Endothelial cell (in vitro differentiated cells): ENCODE results near the gene C9orf85. TPM values are rescaled to one million over a fixed set of nuclear protein-coding genes. Genes with fewer than 3 reads are reported as not detected.

Experiments
- DNase-seq: peaks from one replicate; pipeline ENCODE4 v3.0.0; 2021; ENCODE audit warnings: low spot score
- H3K27ac Mint-ChIP-seq: one replicate; pipeline ENCODE4 v1.8.0; 2021; ENCODE audit warnings: mixed read lengths, inconsistent platforms; ENCODE audit not compliant: unreplicated experiment
- H3K27me3 Mint-ChIP-seq: one replicate; pipeline ENCODE4 v1.8.0; 2021; ENCODE audit warnings: mild to moderate bottlenecking, moderate library complexity, mixed read lengths, inconsistent platforms; ENCODE audit not compliant: unreplicated experiment
- H3K36me3 Mint-ChIP-seq: one replicate; pipeline ENCODE4 v1.8.0; 2021; ENCODE audit warnings: mild to moderate bottlenecking, low read depth, mixed read lengths, inconsistent platforms; ENCODE audit not compliant: unreplicated experiment
- H3K4me1 Mint-ChIP-seq: one replicate; pipeline ENCODE4 v1.8.0; 2021; ENCODE audit warnings: mild to moderate bottlenecking, mixed read lengths, inconsistent platforms; ENCODE audit not compliant: unreplicated experiment
- H3K4me3 Mint-ChIP-seq: one replicate; pipeline ENCODE4 v1.8.0; 2021; ENCODE audit warnings: mild to moderate bottlenecking, mixed read lengths, inconsistent platforms; ENCODE audit not compliant: unreplicated experiment
- H3K9me3 Mint-ChIP-seq: one replicate; pipeline ENCODE4 v1.8.0; 2021; ENCODE audit warnings: mixed read lengths, inconsistent platforms; ENCODE audit not compliant: unreplicated experiment
- total RNA-seq: library from RNA; stranded (reverse); fragmentation: NEBNext Ultra II Directional; extraction: Animal tissue kit (Norgen Biotek cat#: 25700); gene quantifications from one replicate; pipeline ENCODE4 v1.2.1, GENCODE V29; 2021; ENCODE audit not compliant: unreplicated experiment
- TF ChIP-seq, protein P1 (sequence below): fragments of 200-600 bp; sonication (generic); IDR thresholded peaks from one replicate; pipeline ENCODE4 v1.5.0; 2021; ENCODE audit warnings: antibody characterized with exemption; ENCODE audit not compliant: unreplicated experiment

Gene C9orf85
- total RNA-seq, 1 donor from 2014 or later: 12.2 TPM

DNA sequence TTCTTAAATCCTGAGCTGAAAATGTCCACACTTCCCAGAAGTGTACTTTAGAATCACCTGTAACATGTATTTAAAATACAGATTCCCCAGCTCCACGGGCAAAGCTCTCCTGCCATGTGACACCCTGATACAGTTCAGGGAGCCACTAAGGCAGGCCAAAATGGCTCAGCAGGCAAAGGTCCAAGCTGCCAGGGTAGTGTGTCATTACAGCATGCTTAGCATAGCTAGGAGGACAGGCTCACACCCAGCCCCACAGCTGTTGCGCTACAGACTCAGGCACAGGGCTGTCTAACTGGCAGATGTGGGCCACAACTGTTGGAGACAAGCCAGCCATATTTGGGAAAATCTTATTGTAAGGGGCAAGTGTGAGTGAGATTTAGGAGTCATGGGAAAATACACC lies 73.0 kb downstream of the C9orf85 start:
- H3K4me3 Mint-ChIP-seq: no peak overlapping the region
- no peak overlapping the region for H3K27ac Mint-ChIP-seq
- TF ChIP-seq, protein P1, sequence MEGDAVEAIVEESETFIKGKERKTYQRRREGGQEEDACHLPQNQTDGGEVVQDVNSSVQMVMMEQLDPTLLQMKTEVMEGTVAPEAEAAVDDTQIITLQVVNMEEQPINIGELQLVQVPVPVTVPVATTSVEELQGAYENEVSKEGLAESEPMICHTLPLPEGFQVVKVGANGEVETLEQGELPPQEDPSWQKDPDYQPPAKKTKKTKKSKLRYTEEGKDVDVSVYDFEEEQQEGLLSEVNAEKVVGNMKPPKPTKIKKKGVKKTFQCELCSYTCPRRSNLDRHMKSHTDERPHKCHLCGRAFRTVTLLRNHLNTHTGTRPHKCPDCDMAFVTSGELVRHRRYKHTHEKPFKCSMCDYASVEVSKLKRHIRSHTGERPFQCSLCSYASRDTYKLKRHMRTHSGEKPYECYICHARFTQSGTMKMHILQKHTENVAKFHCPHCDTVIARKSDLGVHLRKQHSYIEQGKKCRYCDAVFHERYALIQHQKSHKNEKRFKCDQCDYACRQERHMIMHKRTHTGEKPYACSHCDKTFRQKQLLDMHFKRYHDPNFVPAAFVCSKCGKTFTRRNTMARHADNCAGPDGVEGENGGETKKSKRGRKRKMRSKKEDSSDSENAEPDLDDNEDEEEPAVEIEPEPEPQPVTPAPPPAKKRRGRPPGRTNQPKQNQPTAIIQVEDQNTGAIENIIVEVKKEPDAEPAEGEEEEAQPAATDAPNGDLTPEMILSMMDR: no peak
- H3K4me1 Mint-ChIP-seq: no peaks in the 10 kb centered on the region
- no peaks in the 10 kb centered on the region for H3K9me3 Mint-ChIP-seq
- H3K36me3 Mint-ChIP-seq: no peaks in the 10 kb centered on the region
- peaks cover 2% of the 10 kb centered on the region for H3K27me3 Mint-ChIP-seq
- no peak for DNase-seq

DNA sequence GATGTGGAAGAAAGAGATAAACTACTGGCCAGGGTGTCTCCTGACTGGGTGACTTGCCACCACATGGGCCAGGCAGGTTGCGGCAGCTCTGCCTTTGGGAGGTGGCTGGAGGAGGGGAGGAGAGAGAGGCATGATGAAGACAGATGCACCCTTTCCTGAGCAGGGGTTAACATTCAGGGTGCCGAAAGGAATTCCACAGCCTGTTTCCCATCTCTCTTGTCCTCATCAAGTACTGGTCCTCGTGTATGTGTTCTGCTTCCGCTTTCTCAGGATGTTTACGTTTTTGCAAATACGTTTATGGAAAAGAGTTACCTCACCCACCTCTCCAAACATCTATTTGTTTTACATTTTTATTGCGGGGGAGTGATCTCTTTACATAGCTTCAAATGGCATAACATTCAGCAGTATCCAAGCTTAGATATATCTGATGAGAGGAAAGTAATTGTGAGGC lies 73.4 kb downstream of the C9orf85 start:
- peaks cover 2% of the 10 kb centered on the region for H3K27me3 Mint-ChIP-seq
- no peaks in the 10 kb centered on the region for H3K36me3 Mint-ChIP-seq
- no peak for DNase-seq
- TF ChIP-seq, protein P1: no peak
- no peak overlapping the region for H3K27ac Mint-ChIP-seq
- no peak overlapping the region for H3K4me3 Mint-ChIP-seq
- no peaks in the 10 kb centered on the region for H3K4me1 Mint-ChIP-seq
- H3K9me3 Mint-ChIP-seq: no peaks in the 10 kb centered on the region

DNA sequence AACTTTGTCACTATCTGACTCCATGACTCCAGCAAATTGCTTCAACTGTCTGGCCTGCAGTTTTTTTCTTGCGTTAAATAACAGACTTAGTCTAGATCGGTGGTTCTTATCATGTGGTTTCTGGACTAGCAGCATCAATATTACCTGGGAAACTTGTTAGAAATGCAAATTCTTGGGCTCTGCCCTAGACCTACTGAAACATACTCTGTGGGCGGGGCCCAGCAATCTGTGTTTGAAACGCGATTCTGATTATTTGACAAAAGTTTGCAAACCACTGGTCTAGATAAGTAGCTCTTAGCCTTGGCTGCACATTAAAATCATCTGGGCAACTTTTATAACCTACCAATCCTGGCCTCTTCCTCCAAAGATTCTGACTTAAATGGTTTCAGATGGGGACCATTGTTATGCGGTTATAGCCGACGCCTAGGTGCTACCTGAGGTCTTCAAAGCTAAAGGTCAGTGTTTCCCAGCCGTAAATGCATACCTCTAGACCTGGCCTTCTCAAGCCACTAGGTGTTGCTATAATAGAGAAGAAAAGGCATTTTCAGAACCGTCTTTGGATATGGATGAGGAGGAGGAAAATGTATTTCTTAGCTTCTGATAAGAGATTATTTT lies 74.0 kb downstream of the C9orf85 start:
- TF ChIP-seq, protein P1: no peak
- H3K27ac Mint-ChIP-seq: no peak overlapping the region
- DNase-seq: no peak

DNA sequence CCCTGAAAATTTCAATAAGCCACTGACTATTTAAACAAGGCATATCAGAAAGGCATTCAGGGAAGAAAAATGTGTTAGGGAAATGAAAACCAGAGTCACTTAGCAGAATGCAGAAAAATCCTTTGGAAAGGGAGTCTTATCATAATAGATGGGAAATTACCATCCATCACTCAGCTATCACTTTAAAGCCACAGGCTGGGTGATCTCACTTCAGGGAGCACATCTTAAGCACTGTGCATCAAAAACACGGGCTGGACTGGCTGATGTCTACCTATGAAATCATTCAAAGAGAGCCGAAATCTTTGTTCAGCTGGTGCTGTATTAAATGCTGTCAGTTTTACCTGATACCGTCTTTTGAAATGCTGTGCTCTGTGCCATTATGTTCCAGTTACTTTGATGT lies 75.5 kb downstream of the C9orf85 start:
- TF ChIP-seq, protein P1: no peak
- Mint-ChIP-seq H3K4me3 (no peak overlapping the region), H3K36me3 (no peaks in the 10 kb centered on the region), H3K27me3 (peaks cover 2% of the 10 kb centered on the region), H3K9me3 (no peaks in the 10 kb centered on the region), H3K27ac (no peak overlapping the region), H3K4me1 (no peaks in the 10 kb centered on the region)
- no peak for DNase-seq

More for the DNA sequence above, 74.0 kb downstream of the C9orf85 start:
- Mint-ChIP-seq H3K36me3 (no peaks in the 10 kb centered on the region), H3K4me1 (no peaks in the 10 kb centered on the region), H3K9me3 (no peaks in the 10 kb centered on the region), H3K4me3 (no peak overlapping the region), H3K27me3 (peaks cover 2% of the 10 kb centered on the region)

DNA sequence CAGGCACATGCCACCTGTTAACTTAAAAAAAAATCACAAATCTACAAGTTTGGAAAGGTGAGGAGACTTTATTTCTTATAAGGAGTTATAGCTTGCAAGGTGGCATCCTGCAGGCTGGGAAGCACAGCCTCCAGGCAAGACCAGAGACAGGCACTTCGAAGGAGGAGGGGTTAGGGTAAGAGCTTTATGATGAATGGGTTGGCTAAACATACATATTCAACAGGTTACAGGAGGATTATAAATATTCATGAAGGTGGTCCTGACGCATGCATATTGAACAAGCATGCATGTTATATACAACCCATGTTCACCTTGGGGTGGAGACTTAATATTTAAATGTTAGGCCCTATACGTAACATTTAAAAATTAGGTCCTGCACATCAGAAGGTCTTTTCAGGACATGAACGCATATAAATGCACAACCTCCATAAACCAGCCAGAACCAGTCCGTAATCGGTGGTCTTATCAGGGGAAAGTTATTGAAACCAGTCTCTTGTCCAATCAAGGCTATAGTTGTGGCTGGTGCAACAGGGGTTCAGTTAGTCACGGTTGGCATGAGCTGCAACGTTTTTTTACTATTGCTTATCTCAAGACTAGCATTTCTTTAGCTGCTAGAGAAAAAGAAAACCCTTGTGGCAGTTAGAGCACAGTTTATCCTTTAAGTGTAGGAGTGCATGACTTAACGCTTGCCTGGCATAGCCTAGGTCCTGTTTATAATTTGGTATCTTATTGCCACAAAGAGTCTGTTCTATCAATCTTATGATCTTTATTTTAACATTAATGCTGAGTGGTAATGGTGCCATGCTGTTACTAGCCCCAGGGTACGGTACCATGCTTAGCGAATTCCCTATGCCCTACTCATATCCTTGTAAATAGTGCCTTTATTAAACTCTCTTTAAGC lies 76.3 kb downstream of the C9orf85 start:
- Mint-ChIP-seq H3K27ac (no peak overlapping the region), H3K4me3 (no peak overlapping the region), H3K36me3 (no peaks in the 10 kb centered on the region), H3K4me1 (no peaks in the 10 kb centered on the region), H3K9me3 (no peaks in the 10 kb centered on the region), H3K27me3 (no peaks in the 10 kb centered on the region)
- TF ChIP-seq, protein P1: no peak
- no peak for DNase-seq
